ENCODE measurements around the gene SV2C. TPM values are rescaled to one million over a fixed set of nuclear protein-coding genes. Genes with fewer than 3 reads are reported as not detected.

The SV2C gene
- total RNA-seq, 1 experiment from 2014 or later = not detected

DNA sequence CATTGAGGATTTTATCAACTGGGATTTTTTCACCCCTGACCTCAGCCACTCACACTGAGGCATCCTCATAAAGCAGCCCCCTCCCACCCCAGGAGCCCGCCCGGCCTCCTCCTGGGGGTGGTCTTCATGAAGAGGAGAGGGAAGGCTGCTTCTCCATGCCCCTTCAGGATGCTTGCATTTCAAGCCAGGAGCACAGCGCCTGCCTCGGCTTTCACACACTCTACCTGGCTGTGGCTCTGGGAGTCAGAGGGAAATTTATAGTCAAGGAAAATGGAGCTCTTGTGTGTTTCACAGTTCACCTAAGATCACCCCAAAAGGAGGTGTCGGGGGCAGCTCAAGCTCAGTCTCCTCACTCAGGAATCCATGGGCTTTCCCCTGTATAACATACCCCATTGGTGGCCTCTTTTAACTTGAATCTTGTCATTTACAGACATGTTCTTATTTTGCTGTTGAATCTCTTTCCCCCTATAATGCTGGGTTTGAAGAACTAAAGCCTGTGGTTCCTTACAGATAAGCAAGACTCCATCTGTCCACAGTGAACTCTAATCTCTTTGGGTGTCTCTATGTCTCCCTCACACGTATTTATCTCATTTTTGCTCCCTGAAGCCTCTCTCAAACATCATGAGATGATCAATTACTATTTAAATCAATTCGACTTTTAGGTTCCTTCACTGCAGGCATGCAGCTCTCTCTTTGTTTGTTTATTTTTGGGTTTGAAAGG is 297.3 kb downstream of the SV2C start:
- POLR2A ChIA-PET = interaction anchor here (0.9 kb wide), 1 partner anchor 36 kb away, joined by 3 read pairs; no protein-coding TSS in a partner anchor
- intact Hi-C loops (cut with micrococcal nuclease) = no loop called here
- H3K9ac ChIP-seq (ENCODE audit: low read length) = no peak overlapping the region
- CTCF ChIA-PET = interaction anchor here (1.0 kb wide), 1 partner anchor 203 kb away, joined by 3 read pairs; no protein-coding TSS in a partner anchor
- no peaks in the 10 kb centered on the region for H3K9me3 ChIP-seq (ENCODE audit: control insufficient read depth in 1 of 2, insufficient read depth in 1 of 2, low read depth in 1 of 2, low read length in 2 of 2)
- no peak overlapping the region for H3K4me2 ChIP-seq (ENCODE audit: low read length)
- peaks cover 0 to 3% of the 10 kb centered on the region in 2 experiments; a peak in 1 of 4 replicates for H3K4me1 ChIP-seq (ENCODE audit: control insufficient read depth in 1 of 2, insufficient read depth in 2 of 2, low read length in 2 of 2)
- no peaks in the 10 kb centered on the region for H3K9me2 ChIP-seq (ENCODE audit: insufficient read depth)
- BruUV-seq (replicated peaks) = no TSS peak
- no peaks in the 10 kb centered on the region for H3K27me3 ChIP-seq (ENCODE audit: insufficient read depth, low read length)
- DNase-seq (ENCODE audit: low read depth, low spot score) = no peak
- H3K79me2 ChIP-seq (ENCODE audit: insufficient read depth, low read length) = no peaks in the 10 kb centered on the region
- no peak overlapping the region for H3K27ac ChIP-seq (ENCODE audit: low read depth, low read length)
- ATAC-seq = no peak
- no peaks in the 10 kb centered on the region for H4K20me1 ChIP-seq (ENCODE audit: insufficient read depth)
- no peak overlapping the region for H3K4me3 ChIP-seq (replicated peaks in 1 of 2; ENCODE audit: low read depth in 1 of 2, low read length in 2 of 2)
- no peaks in the 10 kb centered on the region for H3K36me3 ChIP-seq (ENCODE audit: control insufficient read depth in 1 of 2, insufficient read depth in 2 of 2, low read length in 2 of 2)
- TF ChIP-seq EZH2 (IDR thresholded peaks at IDR 0.05) = no peak
- TF ChIP-seq, protein P1, sequence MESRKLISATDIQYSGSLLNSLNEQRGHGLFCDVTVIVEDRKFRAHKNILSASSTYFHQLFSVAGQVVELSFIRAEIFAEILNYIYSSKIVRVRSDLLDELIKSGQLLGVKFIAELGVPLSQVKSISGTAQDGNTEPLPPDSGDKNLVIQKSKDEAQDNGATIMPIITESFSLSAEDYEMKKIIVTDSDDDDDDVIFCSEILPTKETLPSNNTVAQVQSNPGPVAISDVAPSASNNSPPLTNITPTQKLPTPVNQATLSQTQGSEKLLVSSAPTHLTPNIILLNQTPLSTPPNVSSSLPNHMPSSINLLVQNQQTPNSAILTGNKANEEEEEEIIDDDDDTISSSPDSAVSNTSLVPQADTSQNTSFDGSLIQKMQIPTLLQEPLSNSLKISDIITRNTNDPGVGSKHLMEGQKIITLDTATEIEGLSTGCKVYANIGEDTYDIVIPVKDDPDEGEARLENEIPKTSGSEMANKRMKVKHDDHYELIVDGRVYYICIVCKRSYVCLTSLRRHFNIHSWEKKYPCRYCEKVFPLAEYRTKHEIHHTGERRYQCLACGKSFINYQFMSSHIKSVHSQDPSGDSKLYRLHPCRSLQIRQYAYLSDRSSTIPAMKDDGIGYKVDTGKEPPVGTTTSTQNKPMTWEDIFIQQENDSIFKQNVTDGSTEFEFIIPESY (IDR thresholded peaks at IDR 0.05; ENCODE audit: extremely low read depth, insufficient replicate concordance, low read length) = no peak
- TF ChIP-seq, protein P2, sequence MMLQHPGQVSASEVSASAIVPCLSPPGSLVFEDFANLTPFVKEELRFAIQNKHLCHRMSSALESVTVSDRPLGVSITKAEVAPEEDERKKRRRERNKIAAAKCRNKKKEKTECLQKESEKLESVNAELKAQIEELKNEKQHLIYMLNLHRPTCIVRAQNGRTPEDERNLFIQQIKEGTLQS (IDR thresholded peaks at IDR 0.05) = no peak
- TF ChIP-seq TCF7L2 (IDR thresholded peaks at IDR 0.05; ENCODE audit: borderline replicate concordance, extremely low read depth, insufficient read depth, insufficient read length) = no peak
- no peak for TF ChIP-seq ZFX (IDR thresholded peaks at IDR 0.05)
- no peak for TF ChIP-seq FOSL1 (IDR thresholded peaks at IDR 0.05; ENCODE audit: low read depth)
- TF ChIP-seq, protein P3, sequence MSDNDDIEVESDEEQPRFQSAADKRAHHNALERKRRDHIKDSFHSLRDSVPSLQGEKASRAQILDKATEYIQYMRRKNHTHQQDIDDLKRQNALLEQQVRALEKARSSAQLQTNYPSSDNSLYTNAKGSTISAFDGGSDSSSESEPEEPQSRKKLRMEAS (IDR thresholded peaks at IDR 0.05) = no peak
- TF ChIP-seq, protein P4, sequence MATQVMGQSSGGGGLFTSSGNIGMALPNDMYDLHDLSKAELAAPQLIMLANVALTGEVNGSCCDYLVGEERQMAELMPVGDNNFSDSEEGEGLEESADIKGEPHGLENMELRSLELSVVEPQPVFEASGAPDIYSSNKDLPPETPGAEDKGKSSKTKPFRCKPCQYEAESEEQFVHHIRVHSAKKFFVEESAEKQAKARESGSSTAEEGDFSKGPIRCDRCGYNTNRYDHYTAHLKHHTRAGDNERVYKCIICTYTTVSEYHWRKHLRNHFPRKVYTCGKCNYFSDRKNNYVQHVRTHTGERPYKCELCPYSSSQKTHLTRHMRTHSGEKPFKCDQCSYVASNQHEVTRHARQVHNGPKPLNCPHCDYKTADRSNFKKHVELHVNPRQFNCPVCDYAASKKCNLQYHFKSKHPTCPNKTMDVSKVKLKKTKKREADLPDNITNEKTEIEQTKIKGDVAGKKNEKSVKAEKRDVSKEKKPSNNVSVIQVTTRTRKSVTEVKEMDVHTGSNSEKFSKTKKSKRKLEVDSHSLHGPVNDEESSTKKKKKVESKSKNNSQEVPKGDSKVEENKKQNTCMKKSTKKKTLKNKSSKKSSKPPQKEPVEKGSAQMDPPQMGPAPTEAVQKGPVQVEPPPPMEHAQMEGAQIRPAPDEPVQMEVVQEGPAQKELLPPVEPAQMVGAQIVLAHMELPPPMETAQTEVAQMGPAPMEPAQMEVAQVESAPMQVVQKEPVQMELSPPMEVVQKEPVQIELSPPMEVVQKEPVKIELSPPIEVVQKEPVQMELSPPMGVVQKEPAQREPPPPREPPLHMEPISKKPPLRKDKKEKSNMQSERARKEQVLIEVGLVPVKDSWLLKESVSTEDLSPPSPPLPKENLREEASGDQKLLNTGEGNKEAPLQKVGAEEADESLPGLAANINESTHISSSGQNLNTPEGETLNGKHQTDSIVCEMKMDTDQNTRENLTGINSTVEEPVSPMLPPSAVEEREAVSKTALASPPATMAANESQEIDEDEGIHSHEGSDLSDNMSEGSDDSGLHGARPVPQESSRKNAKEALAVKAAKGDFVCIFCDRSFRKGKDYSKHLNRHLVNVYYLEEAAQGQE (IDR thresholded peaks at IDR 0.05; ENCODE audit: low read depth) = no peak
- TF ChIP-seq CEBPB (IDR thresholded peaks at IDR 0.05; ENCODE audit: low read depth) = no peak
- TF ChIP-seq POLR2A (IDR thresholded peaks at IDR 0.05; ENCODE audit: borderline replicate concordance, extremely low read depth, insufficient read depth, insufficient read length) = no peak
- H2AFZ ChIP-seq (ENCODE audit: low read depth, low read length, poor library complexity, severe bottlenecking) = no peak overlapping the region
- RAD21 ChIA-PET (ENCODE audit: low non-redundant PET in 1 of 2, low total read pairs in 2 of 2, uncharacterized antibody in 2 of 2, unreplicated experiment in 2 of 2) = no interaction called here

Measured in HCT116 (cell line).